Measurements from ENCODE around the gene VTA1.
"Not testable (repeated sequence)": the region's sequence is repeated elsewhere in the genome, so short reads cannot be mapped to it uniquely, and the experiment has no call there.

Gene VTA1

DNA sequence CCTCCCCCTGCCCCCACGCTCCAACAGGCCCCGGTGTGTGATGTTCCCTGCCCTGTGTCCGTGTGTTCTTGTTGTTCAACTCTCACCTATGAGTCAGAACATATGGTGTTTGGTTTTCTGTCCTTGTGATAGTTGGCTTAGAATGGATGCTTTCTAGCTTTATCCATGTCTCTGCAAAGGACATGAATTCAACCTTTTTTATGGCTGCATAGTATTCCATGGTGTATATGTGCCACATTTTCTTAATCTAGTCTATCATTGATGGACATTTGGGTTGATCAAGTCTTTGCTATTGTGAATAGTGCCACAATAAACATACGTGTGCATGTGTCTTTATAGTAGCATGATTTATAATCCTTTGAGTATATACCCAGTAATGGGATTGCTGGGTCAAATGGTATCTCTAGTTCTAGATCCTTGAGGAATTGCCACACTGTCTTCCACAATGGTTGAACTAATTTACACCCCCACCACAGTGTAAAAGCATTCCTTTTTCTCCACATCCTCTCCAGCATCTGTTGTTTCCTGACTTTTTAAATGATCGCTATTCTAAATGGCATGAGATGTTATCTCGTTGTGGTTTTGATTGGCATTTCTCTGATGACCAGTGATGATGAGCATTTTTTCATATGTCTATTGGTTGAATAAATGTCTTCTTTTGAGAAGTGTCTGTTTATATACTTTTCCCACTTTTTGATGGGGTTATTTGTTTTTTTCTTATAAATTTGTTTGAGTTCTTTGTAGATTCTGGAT is 82.6 kb downstream of the VTA1 start:
- not testable (repeated sequence) for DNase-seq

DNA sequence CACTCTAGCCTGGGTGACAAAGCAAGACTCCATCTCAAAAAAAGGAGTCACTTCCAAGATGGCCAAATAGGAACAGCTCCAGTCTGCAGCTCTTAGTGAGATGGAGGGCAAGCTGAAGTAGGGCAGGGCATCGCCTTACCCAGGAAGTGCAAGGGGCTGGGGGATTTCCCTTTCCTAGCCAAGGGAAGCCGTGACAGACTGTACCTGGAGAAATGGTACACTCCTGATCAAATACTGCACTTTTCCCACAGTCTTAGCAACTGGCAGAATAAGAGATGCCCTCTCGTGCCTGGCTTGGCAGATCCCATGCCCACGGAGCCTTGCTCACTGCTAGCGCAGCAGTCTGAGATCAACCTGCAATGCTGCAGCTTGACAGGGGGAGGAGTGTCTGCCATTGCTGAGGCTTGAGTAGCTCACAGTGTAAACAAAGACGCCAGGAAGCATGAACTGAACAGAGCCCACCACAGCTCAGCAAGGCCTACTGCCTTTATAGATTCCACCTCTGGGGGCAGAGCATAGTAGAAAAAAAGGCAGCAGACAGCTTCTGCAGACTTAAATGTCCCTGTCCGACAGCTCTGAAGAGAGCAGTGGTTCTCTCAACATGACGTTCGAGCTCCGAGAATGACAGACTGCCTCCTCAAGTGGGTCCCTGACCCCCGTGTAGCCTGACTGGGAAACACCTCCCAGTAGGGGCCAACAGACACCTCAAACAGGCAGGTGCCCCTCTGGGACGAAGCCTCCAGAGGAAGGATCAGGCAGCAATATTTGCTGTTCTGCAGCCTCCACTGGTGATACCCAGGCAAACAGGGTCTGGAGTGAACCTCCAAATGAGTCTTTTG is 85.4 kb downstream of the VTA1 start:
- DNase-seq, result not testable (repeated sequence)

DNA sequence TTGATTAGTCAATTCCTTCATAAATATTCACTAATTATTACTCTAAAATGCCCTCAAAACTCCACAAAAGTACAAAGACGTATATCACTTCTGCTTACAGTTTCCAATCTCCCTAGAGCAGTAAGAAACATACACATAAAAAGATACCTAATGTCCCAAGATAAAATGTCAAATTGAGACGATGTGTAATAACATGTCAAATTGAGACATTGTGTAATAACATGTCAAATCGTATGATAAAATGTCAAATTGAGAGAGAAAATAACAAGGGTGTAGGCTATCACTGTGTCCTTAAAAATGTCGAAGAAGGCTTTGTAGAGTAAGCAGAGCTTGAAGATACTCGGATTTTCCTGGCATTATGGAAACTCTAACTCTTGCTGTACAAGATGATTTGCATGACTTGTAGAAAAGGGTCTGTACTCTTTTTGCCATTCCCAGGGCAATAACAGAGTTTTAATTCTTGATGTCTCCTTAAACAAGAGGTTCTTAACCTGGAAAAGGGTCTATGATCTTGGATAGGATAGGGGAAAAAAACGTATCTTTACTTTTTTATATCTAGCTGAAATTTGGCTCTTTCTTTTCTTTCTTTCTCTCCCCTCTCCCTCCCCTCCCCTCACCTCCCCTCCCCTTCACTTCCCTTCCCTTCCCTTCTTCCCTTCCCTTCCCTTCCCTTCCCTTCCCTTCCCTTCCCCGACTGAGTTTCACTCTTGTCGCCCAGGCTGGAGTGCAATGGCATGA is 87.1 kb downstream of the VTA1 start:
- DNase-seq, result no peak

DNA sequence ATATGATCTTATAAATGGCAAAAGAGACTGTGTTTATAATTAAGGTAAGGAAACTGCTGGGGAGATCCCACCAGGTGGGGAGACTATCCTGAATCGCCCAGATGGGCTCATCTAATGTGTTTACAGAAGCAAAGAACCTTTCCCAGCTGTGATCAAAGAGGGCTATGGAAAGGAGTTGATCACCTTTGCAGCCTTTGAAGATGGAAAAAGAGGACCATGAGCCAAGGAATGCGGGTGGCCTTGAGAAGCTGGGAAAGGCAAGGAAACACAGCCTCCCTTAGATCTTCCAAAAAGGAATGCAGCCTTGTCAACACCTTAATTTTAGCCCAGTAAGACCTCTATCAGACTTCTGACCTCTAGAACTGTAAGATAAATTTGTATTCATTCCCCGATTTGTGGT is 88.2 kb downstream of the VTA1 start:
- no peak for DNase-seq

DNA sequence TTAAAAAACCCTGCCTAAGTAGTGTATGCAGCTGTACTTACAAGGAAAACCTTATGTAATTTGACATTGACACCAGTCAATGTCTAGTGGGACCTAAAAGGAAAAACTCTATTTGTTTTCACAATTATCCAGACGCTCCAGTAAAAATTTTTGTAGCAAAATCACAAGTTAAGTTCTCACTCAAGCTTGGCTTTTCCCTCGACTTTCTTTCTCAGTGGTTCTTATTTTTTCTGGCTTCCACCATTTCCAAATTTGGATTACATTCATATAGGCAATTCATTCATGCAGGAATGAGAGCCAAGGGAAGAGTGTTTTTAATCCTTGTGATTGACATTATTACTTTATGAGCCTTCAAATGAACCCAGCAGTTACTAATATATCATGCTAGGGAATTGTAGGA is 88.7 kb downstream of the VTA1 start:
- no peak for DNase-seq

DNA sequence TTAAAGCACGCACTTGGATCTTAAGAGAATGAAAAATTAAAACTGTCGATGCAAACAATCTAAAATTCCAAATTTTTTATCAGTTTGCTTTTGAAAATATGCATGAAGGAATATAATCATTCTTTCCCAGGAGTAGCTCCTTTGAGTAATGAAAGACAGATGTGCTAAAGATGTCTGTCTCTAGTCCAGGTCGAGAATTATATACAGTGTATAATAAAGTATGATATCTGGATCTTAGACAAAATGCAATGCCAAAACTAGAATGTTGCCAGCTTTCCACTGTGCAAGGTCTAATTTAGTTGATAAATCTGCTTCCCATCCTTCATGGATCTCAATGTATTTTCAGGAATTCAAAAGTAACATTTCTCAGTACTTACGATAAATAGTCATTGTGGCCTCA is 89.6 kb downstream of the VTA1 start:
- DNase-seq, result no peak

DNA sequence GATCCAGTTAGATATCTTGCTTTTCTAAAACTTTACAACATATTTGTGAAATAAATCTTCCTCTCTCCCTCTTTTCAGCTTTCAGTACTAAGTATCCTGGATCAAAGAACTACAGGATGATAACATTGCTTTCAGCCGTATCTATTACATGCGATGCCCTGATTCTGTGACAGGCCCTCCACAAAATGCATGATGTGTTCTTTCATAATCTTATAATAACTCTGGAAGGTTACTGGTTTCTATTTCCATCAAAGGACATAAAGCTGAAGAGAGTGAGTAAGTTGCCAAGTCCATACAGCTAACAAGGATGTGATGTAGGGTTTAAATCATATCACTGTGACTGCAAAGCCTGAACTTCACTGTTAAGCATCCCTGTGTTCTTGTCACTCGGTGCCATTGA is 91.8 kb downstream of the VTA1 start:
- DNase-seq, result no peak

DNA sequence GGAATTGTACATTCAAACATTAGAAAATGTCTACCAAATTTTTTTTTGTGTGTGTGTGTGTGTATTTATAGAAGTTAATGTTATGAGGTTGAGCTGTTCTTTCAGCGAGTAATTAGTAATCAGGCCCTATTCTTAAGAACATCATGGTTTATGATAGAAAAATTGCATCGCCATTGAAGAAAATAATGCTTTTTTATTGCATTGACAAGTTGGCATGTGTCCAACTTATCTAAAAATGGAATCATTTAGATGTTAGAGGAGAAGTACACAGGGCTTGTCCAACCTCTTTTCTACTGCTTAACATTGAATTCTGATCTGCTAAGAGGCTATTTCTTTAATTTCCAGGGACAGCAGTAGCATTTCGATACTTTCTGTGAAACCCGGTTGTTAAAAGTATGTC is 93.1 kb downstream of the VTA1 start:
- DNase-seq, result no peak

DNA sequence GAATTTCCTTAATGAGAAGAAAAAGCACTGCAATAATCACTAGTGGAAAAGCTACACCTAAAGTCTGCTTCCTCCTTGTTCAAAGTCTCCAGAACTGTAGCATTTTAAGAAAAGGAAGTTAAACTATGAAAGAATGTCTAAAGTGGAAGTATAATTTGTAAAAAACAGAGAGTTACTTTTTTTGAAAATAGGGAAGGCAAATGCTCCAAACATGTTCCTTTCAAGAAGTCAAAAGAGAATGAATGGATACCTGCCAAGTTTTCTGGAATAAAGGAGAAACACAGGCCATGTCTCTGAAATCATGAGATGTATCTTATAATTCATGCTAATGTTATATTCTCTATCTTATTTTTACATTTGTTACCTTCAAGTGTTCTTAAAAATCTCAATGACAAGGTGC is 94.0 kb downstream of the VTA1 start:
- no peak for DNase-seq

DNA sequence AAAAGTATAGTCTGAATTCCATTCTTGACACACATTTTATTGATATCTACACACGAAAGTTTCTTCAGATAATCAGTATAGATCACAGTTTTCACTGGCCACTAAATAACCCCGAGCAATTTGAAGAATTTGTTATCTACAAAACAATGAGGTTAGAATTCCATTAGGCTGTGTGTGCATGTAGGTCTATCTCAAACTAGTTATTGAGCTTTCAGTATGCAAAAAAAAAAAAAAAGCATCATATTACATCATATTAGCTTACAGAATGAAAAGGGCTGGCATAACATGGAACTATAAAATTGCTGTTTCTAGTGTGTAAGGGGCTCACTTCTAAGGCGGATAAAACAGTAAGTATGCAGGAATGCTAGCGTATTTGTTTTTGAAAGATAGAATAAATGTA is 95.2 kb downstream of the VTA1 start:
- no peak for DNase-seq

DNA sequence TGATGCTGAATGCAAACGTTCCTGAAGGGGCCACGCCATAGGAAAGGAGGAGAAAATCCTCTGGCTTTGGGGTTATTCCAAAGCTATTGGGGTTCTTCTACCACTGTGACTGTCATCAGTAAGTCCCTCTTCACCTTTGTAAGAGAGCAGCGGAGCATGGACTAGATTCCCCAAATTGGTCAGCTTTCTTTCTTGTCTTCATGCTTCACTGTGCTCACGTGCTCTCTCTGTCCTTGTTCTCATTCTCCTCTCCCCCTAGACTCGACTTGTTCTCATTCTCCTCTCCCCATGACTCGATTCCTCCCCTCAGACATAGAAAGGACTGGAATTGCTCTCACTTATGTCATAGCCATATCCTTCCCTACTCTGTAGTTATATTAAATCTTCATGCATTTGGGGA is 99.9 kb downstream of the VTA1 start:
- no peak for DNase-seq

DNA sequence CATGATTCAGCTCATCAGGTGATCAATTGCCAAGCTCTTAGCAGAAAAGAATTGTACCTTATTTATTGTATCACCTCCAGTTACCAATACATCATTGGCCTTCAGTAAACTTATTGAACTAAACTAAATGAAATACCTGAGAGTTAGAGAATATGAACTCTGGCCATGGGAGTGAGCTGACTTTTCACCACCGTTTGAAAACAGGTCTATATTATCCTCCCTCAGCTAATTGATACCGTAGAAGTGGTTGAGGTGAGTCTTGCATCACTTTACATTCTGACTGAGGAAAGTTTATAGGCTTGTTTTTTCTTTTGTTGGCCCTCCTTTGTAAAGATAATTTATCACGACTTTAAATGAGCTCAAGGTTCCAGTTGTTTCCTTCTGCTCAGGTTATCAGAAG is 102.2 kb downstream of the VTA1 start:
- no peak for DNase-seq

DNA sequence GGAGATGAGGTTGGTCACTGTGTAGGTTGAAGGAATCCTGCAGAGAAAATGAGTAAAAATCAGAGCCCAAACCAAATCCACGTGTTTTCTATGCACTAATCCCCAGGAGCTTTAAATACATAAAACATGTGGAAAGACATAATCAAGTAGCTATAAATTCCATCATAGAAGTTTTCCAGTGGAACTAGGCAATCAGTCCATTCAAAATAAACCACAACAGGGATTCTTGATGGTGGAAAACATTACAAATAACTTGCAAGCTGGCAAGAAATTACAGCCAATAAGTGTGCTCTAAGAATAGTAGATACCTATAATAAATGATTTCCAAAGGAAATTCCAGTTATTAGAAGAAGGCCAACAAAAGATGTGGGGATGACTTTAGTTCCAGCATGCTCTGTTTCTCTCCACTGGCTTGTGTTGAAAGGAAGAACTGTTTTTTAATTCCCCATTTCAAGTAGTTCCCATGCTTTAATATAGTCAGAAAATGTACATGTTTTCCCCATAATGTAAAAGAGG is 104.9 kb downstream of the VTA1 start:
- DNase-seq, result no peak

DNA sequence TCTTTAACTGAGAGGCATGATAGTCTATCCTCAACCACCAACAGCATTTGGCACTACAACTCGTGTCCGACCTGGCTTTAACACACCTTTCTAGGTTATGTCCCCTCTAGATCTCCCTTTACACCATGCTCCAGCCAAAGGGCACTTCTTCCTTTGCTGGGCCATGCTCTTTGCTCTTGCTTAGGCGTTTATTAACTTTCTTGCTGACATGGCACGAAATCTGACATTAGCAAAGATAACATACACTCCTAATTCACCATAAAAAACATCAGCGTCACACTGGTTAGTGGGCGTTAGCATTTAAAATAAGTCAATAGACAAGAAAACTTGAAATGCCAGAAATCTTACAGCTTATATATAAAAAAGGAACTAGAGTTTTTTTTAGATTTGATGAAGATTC is 107.5 kb downstream of the VTA1 start:
- DNase-seq, result no peak

DNA sequence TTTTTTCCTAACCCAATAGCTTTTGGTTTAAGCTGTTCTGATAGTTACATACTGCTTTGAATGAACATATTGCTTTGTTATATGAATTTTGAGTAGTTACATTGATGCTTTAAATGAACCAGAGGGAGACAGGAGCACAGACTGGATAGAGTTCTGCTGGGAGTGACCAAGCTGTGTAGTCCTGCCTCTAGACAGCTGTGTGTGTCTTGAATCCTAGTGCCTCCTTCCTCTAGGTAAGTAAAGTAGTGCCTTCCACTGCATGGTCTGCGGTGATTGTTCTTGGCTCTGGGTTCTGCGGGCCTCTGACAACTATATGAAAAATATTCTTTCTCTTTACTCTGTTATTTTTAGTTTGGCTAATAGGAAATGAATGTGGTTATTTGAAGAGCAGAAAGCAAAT is 108.7 kb downstream of the VTA1 start:
- DNase-seq, result no peak

DNA sequence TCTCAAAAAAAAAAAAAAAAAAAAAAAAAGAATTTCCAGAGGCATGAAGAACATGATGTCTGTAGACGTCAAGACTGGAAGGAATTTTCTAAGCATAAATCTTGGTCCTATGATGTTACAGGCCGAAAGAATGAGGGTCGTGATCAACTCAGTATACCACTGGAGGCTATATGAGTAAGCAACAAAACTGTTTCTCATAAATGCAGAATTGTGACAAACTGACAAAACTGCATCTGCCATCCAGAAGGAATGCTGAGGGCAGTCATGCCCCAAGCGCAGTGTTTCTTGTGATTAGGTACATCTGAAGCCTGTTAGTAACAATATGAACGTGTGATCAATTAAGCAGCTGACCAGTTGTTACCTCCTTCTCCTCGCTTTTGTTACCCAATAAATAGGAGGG is 111.2 kb downstream of the VTA1 start:
- no peak for DNase-seq

DNA sequence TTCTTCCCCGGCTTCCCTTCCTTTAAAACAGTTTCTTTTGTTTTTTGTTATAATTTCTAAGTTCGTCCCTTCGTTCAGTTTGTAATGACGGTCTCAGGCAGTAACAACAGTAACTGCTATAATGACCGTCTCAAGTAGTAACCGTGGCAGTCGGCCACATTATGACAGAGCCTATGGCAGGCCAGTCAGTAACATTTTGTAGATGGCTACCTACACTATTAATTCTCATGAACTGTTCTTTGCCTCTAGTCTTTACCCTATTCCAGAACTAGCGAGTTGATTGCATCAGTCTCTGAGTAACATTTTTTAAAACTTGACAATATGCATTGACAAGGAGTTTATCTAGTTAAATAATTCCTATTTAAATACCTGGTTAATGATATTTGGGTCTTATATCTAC is 111.7 kb downstream of the VTA1 start:
- DNase-seq, result no peak

DNA sequence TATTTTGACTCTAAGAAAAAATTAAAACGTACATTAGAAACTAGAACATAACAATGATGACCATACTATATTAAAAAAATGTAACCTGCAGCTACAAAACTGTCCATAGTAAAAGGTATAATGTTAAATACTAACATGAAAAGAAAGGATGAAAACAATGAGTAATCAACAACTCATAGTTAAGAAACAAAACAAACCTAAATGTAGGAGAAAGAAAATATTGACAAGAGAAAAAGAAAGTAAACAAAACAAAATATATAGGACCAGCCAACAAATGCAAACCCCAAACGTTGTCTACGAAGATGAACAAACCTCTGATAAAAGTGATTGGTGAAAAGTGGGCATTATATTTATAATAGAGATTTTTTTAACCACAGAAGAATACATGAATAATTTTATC is 113.7 kb downstream of the VTA1 start:
- DNase-seq, result no peak

DNA sequence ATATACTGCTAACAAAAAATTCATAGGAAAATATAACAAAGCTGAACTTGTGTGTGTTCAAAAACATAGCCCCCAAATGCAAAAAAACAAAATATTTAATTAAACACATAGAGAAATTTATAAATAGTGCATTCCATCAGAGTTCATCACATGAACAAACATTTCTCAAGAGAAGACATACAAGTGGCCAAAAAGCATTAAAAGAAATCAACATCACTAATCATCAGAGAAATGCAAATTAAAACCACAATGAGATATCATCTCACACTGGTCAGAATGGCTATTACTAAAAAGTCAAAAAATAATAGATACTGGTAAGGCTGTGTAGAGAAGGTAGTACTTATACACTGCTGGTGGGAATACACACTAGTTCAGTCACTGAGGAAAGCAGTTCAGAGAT is 115.2 kb downstream of the VTA1 start:
- DNase-seq, result no peak

DNA sequence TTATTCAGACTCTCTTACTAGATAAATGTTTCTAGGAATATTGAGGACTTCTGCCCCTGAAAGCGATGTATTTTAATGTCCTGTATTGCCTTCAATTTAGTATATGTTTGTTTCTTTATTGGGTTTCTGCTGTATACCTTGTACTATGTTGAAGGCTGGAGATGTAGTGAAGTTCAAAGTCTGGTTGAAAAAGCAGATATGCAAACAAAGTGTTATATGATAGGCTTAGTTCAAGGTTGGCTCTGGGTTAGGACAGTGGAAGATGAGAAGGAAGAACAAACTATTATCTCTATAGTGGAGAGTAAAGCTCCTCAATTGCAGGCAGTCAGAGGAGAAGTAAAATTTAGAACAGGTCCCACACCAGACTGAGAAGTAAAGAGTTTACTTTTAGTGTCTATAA is 118.4 kb downstream of the VTA1 start:
- no peak for DNase-seq

DNA sequence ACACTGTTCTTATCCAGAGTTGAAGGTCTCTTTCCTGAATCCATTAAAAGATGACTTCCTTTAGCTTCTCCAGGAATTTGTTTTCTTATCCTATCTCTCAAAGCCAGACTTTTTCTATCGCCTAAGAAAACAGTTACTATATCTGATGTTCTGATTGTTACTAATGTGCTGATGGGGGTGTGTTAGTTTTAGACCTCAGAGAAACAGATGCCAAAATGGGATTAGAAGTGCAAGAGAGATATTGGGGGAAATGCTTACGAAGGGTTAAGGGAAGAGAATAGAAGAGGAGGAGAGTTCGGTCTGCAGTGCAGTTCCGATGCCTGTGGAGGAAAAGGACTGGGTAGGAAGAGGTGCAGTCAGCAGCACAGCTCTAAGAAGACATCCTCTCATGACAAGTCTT is 119.0 kb downstream of the VTA1 start:
- DNase-seq, result no peak

DNA sequence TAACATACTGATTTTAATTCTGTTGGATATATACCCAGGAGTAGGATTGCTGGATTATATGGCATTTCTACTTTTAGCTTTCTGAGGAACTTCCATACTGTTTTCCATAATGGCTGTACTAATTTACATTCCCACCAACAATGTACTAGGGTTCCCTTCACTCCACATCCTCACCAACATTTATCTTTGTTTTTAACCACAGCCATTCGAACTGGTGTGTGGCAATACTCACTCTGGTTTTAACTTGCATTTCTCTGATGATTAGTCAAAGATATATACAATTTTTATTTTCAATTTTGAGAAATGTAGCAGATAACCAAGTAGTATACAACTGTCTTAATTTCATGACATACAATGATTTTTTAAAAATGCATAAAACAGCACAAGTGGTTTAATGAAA is 124.4 kb downstream of the VTA1 start:
- DNase-seq, result no peak

Data from NK-92 treated with Interleukin-12 subunit alpha and Interleukin-12 subunit beta, amount 100 ng/mL, for 24 hours (cell line).